Measurements from ENCODE around the gene CXCL5. TPM values are rescaled to one million over a fixed set of nuclear protein-coding genes. Genes with fewer than 3 reads are reported as not detected.

CXCL5 gene
- total RNA-seq, 2 donors from 2014 or later = 0.13 to 1.0 TPM

GRCh38 chr4:74015126-74015780, 16.8 kb upstream of the CXCL5 start:
- no peak overlapping the region for H3K9ac ChIP-seq (ENCODE audit: low read depth in 2 of 2, low read length in 2 of 2)

GRCh38 chr4:74014332-74014731, 15.9 kb upstream of the CXCL5 start:
- H3K4me1 ChIP-seq = no peaks in the 10 kb centered on the region
- H3K9me3 ChIP-seq = no peaks in the 10 kb centered on the region
- no peak for TF ChIP-seq CTCF (IDR thresholded peaks at IDR 0.05)

More at GRCh38 chr4:74015126-74015780, 16.8 kb upstream of the CXCL5 start:
- no peaks in the 10 kb centered on the region for H3K9me3 ChIP-seq
- H3K27me3 ChIP-seq = no peaks in the 10 kb centered on the region
- intact Hi-C loops (cut with DNase I) = no loop called here
- no peaks in the 10 kb centered on the region for H3K4me1 ChIP-seq
- DNase-seq = no peak
- no peak for TF ChIP-seq CTCF (IDR thresholded peaks at IDR 0.05)
- no peaks in the 10 kb centered on the region for H3K36me3 ChIP-seq
- H3K4me3 ChIP-seq = no peak overlapping the region
- no peak overlapping the region for H3K27ac ChIP-seq

GRCh38 chr4:74013264-74013663, 14.8 kb upstream of the CXCL5 start:
- no peak overlapping the region for H3K9ac ChIP-seq (ENCODE audit: low read depth in 2 of 2, low read length in 2 of 2)
- no peaks in the 10 kb centered on the region for H3K4me1 ChIP-seq
- no peaks in the 10 kb centered on the region for H3K27me3 ChIP-seq
- H3K4me3 ChIP-seq = no peak overlapping the region
- H3K9me3 ChIP-seq = no peaks in the 10 kb centered on the region
- H3K36me3 ChIP-seq = no peaks in the 10 kb centered on the region
- intact Hi-C loops (cut with DNase I) = no loop called here
- TF ChIP-seq CTCF (IDR thresholded peaks at IDR 0.05) = no peak
- no peak overlapping the region for H3K27ac ChIP-seq
- no peak for DNase-seq

More at GRCh38 chr4:74014332-74014731, 15.9 kb upstream of the CXCL5 start:
- no peaks in the 10 kb centered on the region for H3K36me3 ChIP-seq
- no peak overlapping the region for H3K4me3 ChIP-seq
- H3K9ac ChIP-seq (ENCODE audit: low read depth in 2 of 2, low read length in 2 of 2) = no peak overlapping the region
- H3K27me3 ChIP-seq = no peaks in the 10 kb centered on the region
- intact Hi-C loops (cut with DNase I) = no loop called here
- no peak overlapping the region for H3K27ac ChIP-seq
- no peak for DNase-seq

- H3K4me3 ChIP-seq = no peak overlapping the region
- no peak overlapping the region for H3K27ac ChIP-seq
- DNase-seq = no peak
- no peaks in the 10 kb centered on the region for H3K27me3 ChIP-seq
- H3K36me3 ChIP-seq = no peaks in the 10 kb centered on the region
- H3K9me3 ChIP-seq = no peaks in the 10 kb centered on the region
- no peaks in the 10 kb centered on the region for H3K4me1 ChIP-seq
- H3K9ac ChIP-seq (ENCODE audit: low read depth in 2 of 2, low read length in 2 of 2) = no peak overlapping the region
- TF ChIP-seq CTCF (IDR thresholded peaks at IDR 0.05) = no peak
- intact Hi-C loops (cut with DNase I) = no loop called here
These were observed 13.7 kb upstream of the CXCL5 start for GRCh38 chr4:74012130-74012529.

GRCh38 chr4:74009307-74009706, 10.8 kb upstream of the CXCL5 start:
- intact Hi-C loops (cut with DNase I) = no loop called here
- no peak for TF ChIP-seq CTCF (IDR thresholded peaks at IDR 0.05)
- no peaks in the 10 kb centered on the region for H3K36me3 ChIP-seq

More at GRCh38 chr4:74009307-74009706, 10.8 kb upstream of the CXCL5 start:
- no peaks in the 10 kb centered on the region for H3K9me3 ChIP-seq
- H3K27ac ChIP-seq = peak overlapping the region; percentile 15
- H3K4me1 ChIP-seq = no peaks in the 10 kb centered on the region
- H3K27me3 ChIP-seq = no peaks in the 10 kb centered on the region
- DNase-seq = no peak
- H3K9ac ChIP-seq (ENCODE audit: low read depth in 2 of 2, low read length in 2 of 2) = no peak overlapping the region
- H3K4me3 ChIP-seq = no peak overlapping the region
